GM03348 (cell line): ENCODE data around the gene BRD4.

Experiments used
- DNase-seq: peaks from one replicate; pipeline ENCODE4 v3.0.0; 2012; ENCODE audit warnings: low spot score

Gene BRD4

DNA sequence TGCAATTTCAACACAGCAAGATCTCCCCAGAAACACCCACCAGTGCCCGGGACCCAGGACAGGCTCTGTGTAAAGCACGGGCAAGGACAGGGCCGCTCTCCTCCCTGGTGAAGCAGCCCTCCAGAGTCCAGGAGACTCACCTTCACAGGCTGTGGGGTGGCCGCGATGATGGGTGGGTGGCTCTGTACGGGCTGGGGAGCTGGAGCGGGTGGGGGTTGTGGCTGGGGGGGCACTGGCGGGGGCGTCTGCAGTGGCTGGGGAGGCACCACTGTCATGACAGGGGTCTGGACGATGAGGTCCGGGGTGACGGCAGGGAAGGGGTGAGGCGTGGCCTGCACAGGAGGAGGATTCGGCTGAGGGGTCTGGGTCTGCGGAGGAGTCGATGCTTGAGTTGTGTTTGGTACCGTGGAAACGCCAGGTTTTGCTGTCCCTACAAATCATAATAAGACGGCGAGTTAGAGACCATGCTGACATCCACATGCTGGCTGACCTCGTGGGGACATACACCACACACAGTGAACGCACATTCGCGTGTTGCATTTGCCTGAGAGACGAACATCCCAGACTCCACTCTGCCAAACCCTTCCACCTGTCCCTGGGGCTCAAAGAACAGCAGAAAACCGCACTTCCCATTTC is 67.0 kb downstream of the BRD4 start:
- DNase-seq = no peak

DNA sequence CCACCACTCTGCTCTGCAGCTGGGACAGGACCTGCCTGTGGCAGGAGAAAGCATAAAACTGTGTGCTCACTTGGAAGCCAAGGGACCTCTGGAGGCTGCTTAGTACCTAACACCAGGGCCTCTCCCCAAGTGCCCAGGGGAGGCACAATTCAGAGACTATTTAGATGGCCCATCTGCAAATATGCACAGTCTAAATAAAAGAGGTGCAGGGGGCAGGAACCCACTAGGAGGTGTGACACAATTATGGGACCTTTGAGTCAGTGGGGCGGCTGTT is 67.5 kb downstream of the BRD4 start:
- DNase-seq = no peak

- peak; percentile 72 for DNase-seq
Observed at GRCh38 chr19:15264061-15264932, 68.0 kb downstream of the BRD4 start.

GRCh38 chr19:15263361-15263985 is 68.9 kb downstream of the BRD4 start:
- no peak for DNase-seq

- DNase-seq = no peak
Observed at GRCh38 chr19:15262011-15262410, 70.3 kb downstream of the BRD4 start.

DNA sequence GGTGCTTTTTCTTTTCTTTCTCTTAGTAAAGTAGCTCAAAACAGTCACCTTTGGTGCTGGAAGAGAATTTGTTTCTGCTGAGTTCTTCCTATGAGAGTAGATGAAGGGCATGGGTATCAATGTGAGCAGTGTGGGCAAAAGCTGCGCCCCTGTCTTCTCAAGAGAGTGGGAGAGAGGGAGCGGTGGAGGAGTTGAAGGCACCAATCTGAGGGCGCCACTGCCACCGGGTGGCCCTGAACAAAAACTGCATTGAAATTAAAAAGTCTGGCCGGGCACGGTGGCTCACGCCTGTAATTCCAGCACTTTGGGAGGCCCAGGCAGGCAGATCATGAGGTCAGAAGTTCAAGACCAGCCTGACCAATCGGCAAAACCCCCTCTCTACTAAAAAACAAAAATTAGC is 71.4 kb downstream of the BRD4 start:
- DNase-seq = no peak

- DNase-seq = no peak
Observed at GRCh38 chr19:15259907-15260306, 72.4 kb downstream of the BRD4 start.

- no peak for DNase-seq
Observed at GRCh38 chr19:15257782-15258181, 74.6 kb downstream of the BRD4 start.

DNA sequence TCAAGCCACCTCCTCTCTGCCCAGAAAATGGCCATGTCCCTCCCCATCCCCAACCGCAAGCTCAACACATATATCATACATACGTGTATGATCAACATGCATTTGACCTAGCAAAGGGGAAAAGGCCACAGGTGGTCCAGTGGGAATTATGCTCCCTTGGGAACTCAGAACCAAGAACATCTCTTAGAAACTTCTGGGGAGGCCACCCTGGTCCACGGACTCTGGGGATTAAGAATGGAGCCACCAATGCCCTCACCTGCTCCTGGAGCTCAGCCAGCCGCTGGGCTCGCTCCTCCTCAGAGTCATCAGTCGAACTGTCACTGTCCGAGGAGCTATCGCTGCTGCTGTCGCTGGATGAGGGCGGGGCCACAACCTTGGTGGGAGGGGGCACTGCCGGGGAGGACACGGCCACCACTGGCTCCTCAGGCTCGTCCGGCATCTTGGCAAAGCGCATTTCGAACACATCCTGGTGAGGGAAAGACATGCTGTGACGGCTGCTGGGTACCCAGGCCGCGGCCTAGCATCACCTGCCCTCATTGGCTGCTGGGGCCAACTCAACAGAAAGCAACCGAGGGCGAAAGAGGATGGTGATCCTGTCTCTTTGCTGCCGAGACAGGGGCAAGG is 75.5 kb downstream of the BRD4 start:
- DNase-seq = no peak

- no peak for DNase-seq
Observed at GRCh38 chr19:15255359-15255990, 76.9 kb downstream of the BRD4 start.

DNA sequence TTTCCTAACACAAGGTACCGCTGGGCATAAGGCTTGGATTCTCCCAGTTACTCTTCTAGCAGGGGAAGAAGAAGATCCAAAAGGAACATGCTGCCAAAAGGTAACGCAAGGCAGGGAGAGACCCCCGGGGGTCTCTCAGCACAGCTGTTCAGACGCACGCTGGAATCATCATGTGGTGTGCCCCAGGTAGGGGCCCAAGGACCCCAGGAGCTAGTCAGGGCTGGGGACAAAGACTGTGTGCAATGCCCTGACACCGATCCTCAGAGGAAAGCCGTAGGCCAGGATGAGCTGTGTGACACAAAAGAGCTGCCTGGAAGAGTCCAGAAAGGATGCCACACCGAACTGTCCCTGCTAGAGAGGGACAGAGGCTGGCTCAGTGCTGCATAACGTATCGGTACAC is 77.8 kb downstream of the BRD4 start:
- DNase-seq = no peak

GRCh38 chr19:15253513-15253912 is 78.8 kb downstream of the BRD4 start:
- no peak for DNase-seq

- DNase-seq = no peak
Observed at GRCh38 chr19:15253061-15253460, 79.3 kb downstream of the BRD4 start.

- DNase-seq = peak; percentile 59
Observed at GRCh38 chr19:15252398-15253018, 79.8 kb downstream of the BRD4 start.

- peak; percentile 96 for DNase-seq
Observed at GRCh38 chr19:15251749-15252397, 80.5 kb downstream of the BRD4 start.

DNA sequence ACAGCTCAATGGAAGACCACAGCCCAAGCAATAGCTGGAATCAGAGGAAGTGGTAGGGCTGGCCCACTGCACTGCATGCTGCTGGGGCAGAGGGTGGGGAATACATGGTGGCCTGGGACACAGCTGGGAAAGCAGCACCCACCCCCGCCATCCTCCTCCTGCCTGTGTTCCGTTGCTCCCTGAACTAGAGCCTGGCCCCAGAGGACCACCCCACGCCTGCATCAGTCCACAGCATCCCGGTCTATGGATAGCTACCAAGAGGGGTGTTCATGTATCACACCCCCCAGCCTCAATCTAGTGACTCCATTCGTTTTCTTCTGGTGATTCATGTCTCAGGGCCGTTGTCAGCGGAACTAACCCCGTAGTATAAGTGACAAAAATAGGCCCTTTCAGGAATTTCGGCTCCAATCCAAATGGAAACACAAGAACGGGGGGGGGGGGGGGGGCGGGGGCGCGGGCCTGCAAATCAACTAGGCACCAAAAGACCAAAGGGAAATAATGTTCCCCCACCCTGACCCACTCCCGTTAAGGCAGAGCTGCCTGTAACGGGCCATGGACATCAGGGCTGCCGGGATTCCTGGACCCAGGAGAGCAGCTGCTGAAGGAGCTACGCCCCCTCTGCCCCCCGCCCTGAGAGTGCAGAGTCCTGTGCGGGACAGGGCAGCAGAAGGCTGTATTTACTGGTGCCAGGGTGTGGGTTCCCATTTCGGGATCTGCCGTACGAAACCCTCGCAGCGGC is 81.2 kb downstream of the BRD4 start:
- DNase-seq = peak; percentile 51

- DNase-seq = no peak
Observed at GRCh38 chr19:15250640-15250993, 81.7 kb downstream of the BRD4 start.

DNA sequence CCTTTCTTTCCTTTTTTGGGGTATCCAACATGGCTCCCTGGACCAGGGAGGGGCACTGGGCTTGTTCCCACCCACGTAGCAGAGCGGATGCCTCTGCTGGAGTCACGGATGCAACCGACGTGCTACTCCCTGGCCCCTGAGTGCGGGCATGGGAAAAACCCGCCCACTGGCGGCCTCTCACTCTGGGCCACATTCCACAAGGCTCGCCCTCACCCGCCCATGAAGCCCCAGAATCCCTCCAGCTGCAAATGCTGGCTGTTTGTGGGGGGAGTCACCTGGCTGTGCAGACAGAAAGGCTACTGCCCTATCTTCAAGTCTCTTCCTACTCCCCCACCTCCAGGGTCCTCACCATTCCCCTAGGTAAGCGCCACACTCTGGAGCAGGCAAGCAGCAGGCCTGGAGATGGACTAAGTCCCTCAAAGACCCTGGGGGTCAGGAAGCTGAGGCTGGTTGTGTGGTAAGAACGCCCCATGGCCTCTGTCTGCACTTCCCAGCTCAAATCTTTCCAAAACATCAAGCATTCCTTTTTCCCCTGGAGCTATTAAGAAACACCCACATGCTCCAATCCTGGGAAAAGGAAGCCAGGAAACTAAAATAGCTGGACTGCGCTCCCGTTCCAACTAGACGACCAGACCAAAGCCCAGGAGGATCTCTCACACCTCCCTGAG is 82.2 kb downstream of the BRD4 start:
- peak; percentile 88 for DNase-seq

DNA sequence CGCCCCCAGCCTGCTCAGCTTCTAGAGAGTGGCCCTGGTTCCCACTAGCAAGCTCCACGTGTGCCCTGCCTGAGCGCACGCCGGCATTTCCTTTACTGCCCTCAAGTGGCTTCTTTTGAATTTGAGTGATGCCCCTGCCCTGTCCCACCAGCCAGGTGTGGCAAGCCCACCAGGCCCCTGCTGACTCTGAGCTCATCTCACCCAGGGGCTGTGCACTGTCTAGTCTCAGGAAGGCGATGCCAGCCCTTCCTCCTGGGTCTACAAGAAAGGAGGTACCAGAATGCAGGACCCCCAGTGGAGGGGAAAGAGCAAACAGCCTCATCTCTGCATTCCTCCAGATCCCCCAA is 82.8 kb downstream of the BRD4 start:
- no peak for DNase-seq
